Activated CD4-positive, alpha-beta T cell treated with anti-CD3 and anti-CD28 coated beads for 36 hours (primary cell): ENCODE data around the gene EFS. TPM values are rescaled to one million over a fixed set of nuclear protein-coding genes. Genes with fewer than 3 reads are reported as not detected.

ENCODE experiments used
- ATAC-seq: fragments of 200-7000 bp; cut with Tn5 transposase; one replicate; pipeline ENCODE4 v1.10.0; 2021; ENCODE audit warnings: mild to moderate bottlenecking, moderate library complexity
- CTCF ChIA-PET: fragments of 350-600 bp; sonication (Branson Sonifier 250); formaldehyde crosslinking; loops from one replicate; lab custom pipeline; 2021; ENCODE audit warnings: antibody characterized with exemption; lab: Charles Lee
- POLR2A ChIA-PET: fragments of 350-600 bp; sonication (Branson Sonifier 250); formaldehyde crosslinking; loops from one replicate; lab custom pipeline; 2021; ENCODE audit warnings: antibody characterized with exemption, inconsistent platforms; lab: Charles Lee
- DNase-seq: peaks from one replicate; pipeline ENCODE4 v3.0.0-alpha.2; 2020
- H3K27ac Mint-ChIP-seq: one replicate; pipeline ENCODE4 v1.8.0; 2021; ENCODE audit warnings: mixed read lengths
- H3K27me3 Mint-ChIP-seq: one replicate; pipeline ENCODE4 v1.8.0; 2021; ENCODE audit warnings: mixed read lengths
- H3K36me3 Mint-ChIP-seq: one replicate; pipeline ENCODE4 v1.8.0; 2021; ENCODE audit warnings: low read depth, mixed read lengths
- H3K4me1 Mint-ChIP-seq: one replicate; pipeline ENCODE4 v1.8.0; 2021; ENCODE audit warnings: mixed read lengths
- H3K4me3 Mint-ChIP-seq: one replicate; pipeline ENCODE4 v1.8.0; 2021; ENCODE audit warnings: mild to moderate bottlenecking, moderate library complexity, mixed read lengths
- H3K9me3 Mint-ChIP-seq: one replicate; pipeline ENCODE4 v1.8.0; 2021; ENCODE audit warnings: low read depth, mixed read lengths
- intact Hi-C, 2 experiments: fragments of 100-400 bp; cut with DNase I in 1 of 2; cut with micrococcal nuclease in 1 of 2; formaldehyde crosslinking; loops; one replicate each; pipeline versions ENCODE4 v1.14.2 to v1.15.1; 2022 to 2024; cut with DNase I, micrococcal nuclease
- total RNA-seq, 2 experiments: library from RNA; stranded (reverse); gene quantifications; one replicate each; pipeline ENCODE4 v1.2.3, GENCODE V29; 2021

Gene EFS
- total RNA-seq, 2 experiments from 2014 or later, result not detected

DNA sequence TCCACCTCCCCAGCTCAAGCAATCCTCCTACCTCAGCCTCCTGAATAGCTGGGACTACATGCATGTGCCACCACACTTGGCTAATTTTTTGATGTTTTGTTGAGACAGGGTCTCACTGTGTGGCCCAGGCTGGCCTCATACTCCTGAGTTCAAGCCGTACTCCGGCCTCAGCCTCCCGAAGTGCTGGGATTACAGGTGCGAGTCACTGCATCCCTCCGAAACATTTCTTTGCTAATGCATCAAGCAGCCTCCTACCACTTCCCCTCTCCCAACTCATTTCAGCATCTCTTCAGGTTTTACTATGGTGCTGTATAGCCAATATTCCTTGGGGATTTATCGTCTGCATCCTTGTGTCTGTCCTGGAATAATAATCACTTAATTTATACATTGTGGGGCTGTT is 10.0 kb downstream of the EFS start:
- H3K27ac Mint-ChIP-seq, result no peak overlapping the region
- no peaks in the 10 kb centered on the region for H3K36me3 Mint-ChIP-seq
- H3K27me3 Mint-ChIP-seq, result peaks cover 34% of the 10 kb centered on the region
- H3K4me3 Mint-ChIP-seq, result no peak overlapping the region
- DNase-seq (no peak), ATAC-seq (no peak)
- ChIA-PET POLR2A (no interaction called here), CTCF (interaction anchor here (0.5 to 1.7 kb wide), 4 partner anchors 25 to 234 kb away, joined by 3 to 4 read pairs (median 4); no protein-coding TSS in a partner anchor)
- no peaks in the 10 kb centered on the region for H3K9me3 Mint-ChIP-seq
- peaks cover 8% of the 10 kb centered on the region for H3K4me1 Mint-ChIP-seq
- intact Hi-C loops, result no loop called here

GRCh38 chr14:23353433-23353780 is 11.6 kb downstream of the EFS start:
- POLR2A ChIA-PET, result no interaction called here
- Mint-ChIP-seq H3K9me3 (no peaks in the 10 kb centered on the region), H3K4me1 (peaks cover 8% of the 10 kb centered on the region), H3K27ac (no peak overlapping the region), H3K4me3 (peak overlapping the region; percentile 68), H3K36me3 (no peaks in the 10 kb centered on the region), H3K27me3 (peaks cover 34% of the 10 kb centered on the region)
- ATAC-seq (no peak), DNase-seq (no peak)
- intact Hi-C loops, result no loop called here
- CTCF ChIA-PET, result interaction anchor here (1.0 to 1.7 kb wide), 7 partner anchors 8 to 31 kb away, joined by 3 to 7 read pairs (median 4); no protein-coding TSS in a partner anchor

- no peak within 1 kb of the TSS for H3K27ac Mint-ChIP-seq
- H3K36me3 Mint-ChIP-seq, result no peaks in the 10 kb centered on the region
- no peaks in the 10 kb centered on the region for H3K9me3 Mint-ChIP-seq
- ATAC-seq (peak; percentile 96), DNase-seq (peak; percentile 77)
- H3K27me3 Mint-ChIP-seq, result peaks cover 34% of the 10 kb centered on the region
- peaks cover 8% of the 10 kb centered on the region for H3K4me1 Mint-ChIP-seq
- POLR2A ChIA-PET, result interaction anchor here (0.6 to 1.6 kb wide), 2 partner anchors 27 to 204 kb away, joined by 3 to 4 read pairs; no protein-coding TSS in a partner anchor
- intact Hi-C loops, result no loop called here
- peak within 1 kb of the TSS; percentile 68 for H3K4me3 Mint-ChIP-seq
- CTCF ChIA-PET, result interaction anchor here (1.0 to 1.4 kb wide), 5 partner anchors 20 to 33 kb away, joined by 3 to 7 read pairs (median 4); no protein-coding TSS in a partner anchor
Observed at GRCh38 chr14:23352506-23353432, 12.2 kb downstream of the EFS start, which contains the start of gene SLC22A17. Gene SLC22A17, minus strand, starts transcription at chr14:23352887.

- Mint-ChIP-seq H3K9me3 (no peaks in the 10 kb centered on the region), H3K27ac (no peak overlapping the region), H3K4me3 (peak overlapping the region; percentile 68), H3K27me3 (peaks cover 34% of the 10 kb centered on the region), H3K36me3 (no peaks in the 10 kb centered on the region), H3K4me1 (peaks cover 8% of the 10 kb centered on the region)
- POLR2A ChIA-PET, result interaction anchor here (0.6 to 1.6 kb wide), 2 partner anchors 26 to 205 kb away, joined by 3 to 4 read pairs; no protein-coding TSS in a partner anchor
- CTCF ChIA-PET, result interaction anchor here (0.6 to 1.2 kb wide), 4 partner anchors 19 to 34 kb away, joined by 3 read pairs; no protein-coding TSS in a partner anchor
- intact Hi-C loops, result no loop called here
- DNase-seq (peak; percentile 22), ATAC-seq (peak; percentile 34)
Observed at GRCh38 chr14:23351681-23352505, 13.1 kb downstream of the EFS start.

- peaks cover 28% of the 10 kb centered on the region for H3K27me3 Mint-ChIP-seq
- no peak overlapping the region for H3K4me3 Mint-ChIP-seq
- H3K4me1 Mint-ChIP-seq, result peaks cover 8% of the 10 kb centered on the region
- no peak overlapping the region for H3K27ac Mint-ChIP-seq
- POLR2A ChIA-PET, result interaction anchor here (0.7 kb wide), 1 partner anchor 216 kb away, joined by 4 read pairs; no protein-coding TSS in a partner anchor
- ATAC-seq (no peak), DNase-seq (no peak)
- intact Hi-C loops, result no loop called here
- no peaks in the 10 kb centered on the region for H3K36me3 Mint-ChIP-seq
- CTCF ChIA-PET, result interaction anchor here (0.6 kb wide), 1 partner anchor 196 kb away, joined by 3 read pairs; no protein-coding TSS in a partner anchor
- no peaks in the 10 kb centered on the region for H3K9me3 Mint-ChIP-seq
Observed at GRCh38 chr14:23349156-23349845, 15.7 kb downstream of the EFS start.

DNA sequence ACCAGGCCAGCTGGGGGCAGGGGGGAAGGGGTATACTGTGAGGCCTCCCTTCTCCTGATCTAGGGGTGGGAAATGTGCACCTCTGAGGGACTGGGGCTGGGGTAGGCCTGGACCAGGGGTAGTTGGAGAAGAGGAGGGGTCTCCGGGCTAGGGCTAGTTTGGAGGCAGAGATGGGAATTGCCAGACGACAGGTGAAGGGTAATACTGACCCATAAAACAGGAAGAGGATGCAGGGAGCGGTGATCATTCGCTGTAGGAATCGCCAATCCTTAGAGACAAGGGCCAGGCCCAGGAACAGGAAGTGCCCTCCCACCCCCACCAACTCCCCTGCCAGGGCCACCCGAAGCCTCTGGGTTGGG is 16.7 kb downstream of the EFS start:
- ChIA-PET CTCF (no interaction called here), POLR2A (no interaction called here)
- H3K4me1 Mint-ChIP-seq, result peaks cover 8% of the 10 kb centered on the region

GRCh38 chr14:23347406-23348296 is 17.3 kb downstream of the EFS start:
- Mint-ChIP-seq H3K4me3 (no peak overlapping the region), H3K27me3 (peaks cover 14% of the 10 kb centered on the region), H3K27ac (no peak overlapping the region), H3K36me3 (no peaks in the 10 kb centered on the region), H3K4me1 (peaks cover 3% of the 10 kb centered on the region), H3K9me3 (no peaks in the 10 kb centered on the region)
- DNase-seq (no peak), ATAC-seq (no peak)
- intact Hi-C loops, result no loop called here
- ChIA-PET POLR2A (no interaction called here), CTCF (interaction anchor here (0.6 kb wide), 1 partner anchor 12 kb away, joined by 4 read pairs; no protein-coding TSS in a partner anchor)

More for the DNA sequence above, 16.7 kb downstream of the EFS start:
- intact Hi-C loops, result no loop called here
- Mint-ChIP-seq H3K27me3 (peaks cover 18% of the 10 kb centered on the region), H3K27ac (no peak overlapping the region), H3K36me3 (no peaks in the 10 kb centered on the region), H3K4me3 (no peak overlapping the region), H3K9me3 (no peaks in the 10 kb centered on the region)
- no peak for DNase-seq
- no peak for ATAC-seq

- Mint-ChIP-seq H3K27ac (no peak overlapping the region), H3K27me3 (peaks cover 14% of the 10 kb centered on the region), H3K4me3 (no peak overlapping the region), H3K4me1 (peaks cover 3% of the 10 kb centered on the region), H3K9me3 (no peaks in the 10 kb centered on the region), H3K36me3 (no peaks in the 10 kb centered on the region)
- intact Hi-C loops, result no loop called here
- ATAC-seq (no peak), DNase-seq (no peak)
- ChIA-PET CTCF (interaction anchor here (0.7 to 2.1 kb wide), 3 partner anchors 12 to 55 kb away, joined by 3 to 8 read pairs (median 5); no protein-coding TSS in a partner anchor), POLR2A (no interaction called here)
Observed at GRCh38 chr14:23346693-23347405, 18.1 kb downstream of the EFS start.

- H3K36me3 Mint-ChIP-seq, result no peaks in the 10 kb centered on the region
- no peaks in the 10 kb centered on the region for H3K9me3 Mint-ChIP-seq
- POLR2A ChIA-PET, result no interaction called here
Observed at GRCh38 chr14:23345987-23346692, 18.8 kb downstream of the EFS start.

More at GRCh38 chr14:23345987-23346692, 18.8 kb downstream of the EFS start:
- no peak overlapping the region for H3K4me3 Mint-ChIP-seq
- DNase-seq, result no peak
- peaks cover 10% of the 10 kb centered on the region for H3K27me3 Mint-ChIP-seq
- CTCF ChIA-PET, result interaction anchor here (0.7 to 2.1 kb wide), 6 partner anchors 13 to 54 kb away, joined by 3 to 8 read pairs (median 4); no protein-coding TSS in a partner anchor
- H3K27ac Mint-ChIP-seq, result no peak overlapping the region
- intact Hi-C loops, result no loop called here
- peaks cover under 1% of the 10 kb centered on the region for H3K4me1 Mint-ChIP-seq
- no peak for ATAC-seq
